HCT116 (cell line): ENCODE data around the gene CXCL5. TPM values are rescaled to one million over a fixed set of nuclear protein-coding genes. Genes with fewer than 3 reads are reported as not detected.

Experiments
- ATAC-seq: fragments of 200-7000 bp; cut with Tn5 transposase; 2 replicates; pipeline ENCODE4 v1.9.1; 2020; ENCODE audit warnings: mild to moderate bottlenecking, moderate library complexity
- BruUV-seq: library from RNA; stranded (reverse); fragments of 400-500 nt; replicated peaks from 2 replicates; lab custom pipeline; 2021; lab: Mats Ljungman, UMichigan
- CTCF ChIA-PET: fragments of 300-600 bp; sonication (Branson Sonifier 250); formaldehyde crosslinking; loops from one replicate; lab custom pipeline; 2021; ENCODE audit warnings: antibody characterized with exemption; lab: Charles Lee
- POLR2A ChIA-PET: fragments of 300-600, 350-600 bp; sonication (Branson Sonifier 250); formaldehyde crosslinking; loops from one replicate; lab custom pipeline; 2021; ENCODE audit warnings: antibody characterized with exemption; lab: Charles Lee
- RAD21 ChIA-PET, 2 experiments: fragments of 300-600 bp; sonication (Branson Sonifier 250); formaldehyde crosslinking; loops; one replicate each; lab custom pipeline; 2023; ENCODE audit warnings: low total read pairs in 2 of 2; ENCODE audit not compliant: uncharacterized antibody in 2 of 2, unreplicated experiment in 2 of 2, low non-redundant PET in 1 of 2; lab: Charles Lee
- DNase-seq: peaks from one replicate; pipeline ENCODE4 v3.0.0-alpha.2; 2010; ENCODE audit warnings: low read depth, low spot score
- H2AFZ ChIP-seq: fragments of 200-600 bp; shearing (Covaris generic), sonication (generic); 2 replicates; pipeline ENCODE4 v1.6.1; 2017; ENCODE audit warnings: low read depth, mixed run types, mixed read lengths, antibody characterized with exemption, low read length; ENCODE audit not compliant: poor library complexity, severe bottlenecking
- H3K27ac ChIP-seq: 2 replicates; pipeline ENCODE4 v1.5.1; 2012; ENCODE audit warnings: low read depth, low read length
- H3K27me3 ChIP-seq: fragments of 200-600 bp; sonication (generic); 2 replicates; pipeline ENCODE4 v1.6.1; 2016; ENCODE audit warnings: mixed run types, low read length, mixed read lengths; ENCODE audit not compliant: insufficient read depth
- H3K36me3 ChIP-seq, 2 experiments: fragments of 200-500 bp in 1 of 2; fragments of 200-600 bp in 1 of 2; sonication (Bioruptor generic) in 1 of 2; sonication (generic) in 1 of 2; 2 replicates each; pipeline versions ENCODE4 v1.5.1 to v1.6.1; 2014 to 2016; ENCODE audit warnings: low read length in 2 of 2, inconsistent platforms in 1 of 2, mixed read lengths in 1 of 2, mixed run types in 1 of 2; ENCODE audit not compliant: insufficient read depth in 2 of 2, control insufficient read depth in 1 of 2
- H3K4me1 ChIP-seq, 2 experiments: fragments of 200-600 bp in 1 of 2; sonication (generic) in 1 of 2; 2 replicates each; pipeline versions ENCODE4 v1.5.1 to v1.6.1; 2012 to 2017; ENCODE audit warnings: low read length in 2 of 2, inconsistent platforms in 1 of 2, mild to moderate bottlenecking in 1 of 2, mixed read lengths in 1 of 2, mixed run types in 1 of 2, moderate library complexity in 1 of 2; ENCODE audit not compliant: insufficient read depth in 2 of 2, control insufficient read depth in 1 of 2
- H3K4me2 ChIP-seq: fragments of 200-600 bp; sonication (generic); 2 replicates; pipeline ENCODE4 v1.6.1; 2017; ENCODE audit warnings: mixed run types, low read length, mixed read lengths
- H3K4me3 ChIP-seq, 2 experiments: fragments of 200-600 bp in 1 of 2; sonication (generic) in 1 of 2; replicated peaks in 1 of 2; 2 replicates each; pipeline ENCODE4 v1.5.1; 2011 to 2016; ENCODE audit warnings: low read length in 2 of 2, control low read depth in 1 of 2, low read depth in 1 of 2, mild to moderate bottlenecking in 1 of 2, mixed read lengths in 1 of 2, mixed run types in 1 of 2
- H3K79me2 ChIP-seq: fragments of 200-600 bp; sonication (generic); 2 replicates; pipeline ENCODE4 v1.6.1; 2017; ENCODE audit warnings: mild to moderate bottlenecking, mixed run types, low read length, moderate library complexity, mixed read lengths; ENCODE audit not compliant: insufficient read depth
- H3K9ac ChIP-seq: fragments of 200-600 bp; sonication (generic); 2 replicates; pipeline ENCODE4 v1.6.1; 2016; ENCODE audit warnings: low read length, mixed read lengths
- H3K9me2 ChIP-seq: fragments of 200-600 bp; sonication (generic), shearing (Covaris generic); 2 replicates; pipeline ENCODE4 v1.6.1; 2017; ENCODE audit warnings: mixed run types, mild to moderate bottlenecking, moderate library complexity; ENCODE audit not compliant: insufficient read depth
- H3K9me3 ChIP-seq, 2 experiments: fragments of 200-500 bp in 1 of 2; fragments of 200-600 bp in 1 of 2; sonication (Bioruptor generic) in 1 of 2; sonication (generic) in 1 of 2; 2 replicates each; pipeline ENCODE4 v1.6.1; 2014 to 2017; ENCODE audit warnings: low read length in 2 of 2, mixed read lengths in 2 of 2, inconsistent platforms in 1 of 2, low read depth in 1 of 2, mild to moderate bottlenecking in 1 of 2, mixed run types in 1 of 2, moderate library complexity in 1 of 2; ENCODE audit not compliant: control insufficient read depth in 1 of 2, insufficient read depth in 1 of 2
- H4K20me1 ChIP-seq: fragments of 200-600 bp; sonication (generic), shearing (Covaris generic); 2 replicates; pipeline ENCODE4 v1.6.1; 2017; ENCODE audit warnings: mixed run types, mild to moderate bottlenecking, moderate library complexity; ENCODE audit not compliant: insufficient read depth
- CBX3 ChIP-seq: IDR thresholded peaks from 2 replicates; pipeline ENCODE4 v1.6.1; 2012; ENCODE audit warnings: low read depth
- EGR1 ChIP-seq: IDR thresholded peaks from 2 replicates; pipeline ENCODE4 v1.6.1; 2012; ENCODE audit warnings: low read depth
- EZH2 ChIP-seq: fragments of 200-600 bp; sonication (generic); IDR thresholded peaks from 2 replicates; pipeline ENCODE4 v1.6.1; 2017; ENCODE audit warnings: antibody characterized with exemption, mixed run types
- EZH2phosphoT487 ChIP-seq: fragments of 200-600 bp; IDR thresholded peaks from 2 replicates; pipeline ENCODE4 v1.6.1; 2018; ENCODE audit warnings: antibody characterized with exemption, borderline replicate concordance
- FOSL1 ChIP-seq: IDR thresholded peaks from 2 replicates; pipeline ENCODE4 v1.6.1; 2012; ENCODE audit warnings: low read depth
- JUND ChIP-seq: IDR thresholded peaks from 2 replicates; pipeline ENCODE4 v1.6.1; 2012
- POLR2A ChIP-seq: IDR thresholded peaks from 2 replicates; pipeline ENCODE4 v1.7.0; 2011; ENCODE audit warnings: borderline replicate concordance; ENCODE audit not compliant: insufficient read depth, insufficient read length; ENCODE audit errors: extremely low read depth
- POLR2AphosphoS5 ChIP-seq: IDR thresholded peaks from 2 replicates; pipeline ENCODE4 v1.6.1; 2011; ENCODE audit warnings: mild to moderate bottlenecking, low read depth, low read length, moderate library complexity
- RAD21 ChIP-seq: IDR thresholded peaks from 2 replicates; pipeline ENCODE4 v1.6.1; 2012; ENCODE audit warnings: low read depth, mild to moderate bottlenecking
- SIN3A ChIP-seq: IDR thresholded peaks from 2 replicates; pipeline ENCODE4 v1.6.1; 2012; ENCODE audit warnings: low read depth
- SP1 ChIP-seq: IDR thresholded peaks from 2 replicates; pipeline ENCODE4 v1.6.1; 2012; ENCODE audit warnings: low read depth
- SRF ChIP-seq: IDR thresholded peaks from 2 replicates; pipeline ENCODE4 v1.6.1; 2012; ENCODE audit warnings: low read depth
- TCF7L2 ChIP-seq: IDR thresholded peaks from 2 replicates; pipeline ENCODE4 v1.7.0; 2011; ENCODE audit warnings: borderline replicate concordance, inconsistent platforms; ENCODE audit not compliant: insufficient read depth, insufficient read length; ENCODE audit errors: extremely low read depth
- YY1 ChIP-seq: IDR thresholded peaks from 2 replicates; pipeline ENCODE4 v1.6.1; 2011; ENCODE audit warnings: low read length, low read depth, moderate library complexity, mild to moderate bottlenecking; ENCODE audit not compliant: insufficient replicate concordance; ENCODE audit errors: extremely low read depth
- ZFX ChIP-seq: fragments of 450-650 bp; IDR thresholded peaks from 2 replicates; pipeline ENCODE4 v1.6.1; 2017
- intact Hi-C: fragments of 100-400 bp; cut with micrococcal nuclease; formaldehyde crosslinking; loops from 2 replicates; pipeline ENCODE4 v1.10.0; 2022
- total RNA-seq: library from RNA; stranded (reverse); gene quantifications from one replicate; pipeline ENCODE4 v1.2.1, GENCODE V29; 2021; ENCODE audit not compliant: unreplicated experiment
- TF ChIP-seq, protein P1 (sequence below): IDR thresholded peaks from 2 replicates; pipeline ENCODE4 v1.6.1; 2012
- TF ChIP-seq, protein P2 (sequence below): IDR thresholded peaks from 2 replicates; pipeline ENCODE4 v1.6.1; 2012; ENCODE audit warnings: low read depth
- TF ChIP-seq, protein P3 (sequence below): IDR thresholded peaks from 2 replicates; pipeline ENCODE4 v1.6.1; 2012
- TF ChIP-seq, protein P4 (sequence below): IDR thresholded peaks from 2 replicates; pipeline ENCODE4 v1.6.1; 2011; ENCODE audit warnings: mild to moderate bottlenecking, low read length, moderate library complexity; ENCODE audit not compliant: insufficient replicate concordance; ENCODE audit errors: extremely low read depth

Gene CXCL5
- total RNA-seq, 1 experiment from 2014 or later = not detected

DNA sequence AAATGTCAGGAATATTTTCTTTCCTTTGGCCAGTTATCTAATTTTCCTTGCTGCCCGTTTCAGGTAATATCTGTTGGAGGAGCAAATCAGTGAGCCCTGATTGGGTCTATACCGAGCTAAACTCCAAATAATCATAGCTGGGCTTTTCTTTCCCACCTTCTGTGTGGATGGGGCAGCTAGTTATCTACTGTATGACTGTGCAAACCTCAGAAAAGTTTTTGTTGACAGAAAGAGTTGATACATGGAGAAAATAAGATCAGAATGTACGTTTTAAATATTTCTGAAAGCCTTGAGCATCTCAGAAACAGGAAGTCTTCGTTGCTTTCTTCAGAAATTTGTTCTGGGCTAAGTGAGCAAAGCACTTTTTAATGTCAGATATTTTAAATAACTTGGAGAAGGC lies 6.2 kb upstream of the CXCL5 start:
- BruUV-seq = no TSS peak
- H3K4me1 ChIP-seq = no peaks in the 10 kb centered on the region
- no peak overlapping the region for H3K4me2 ChIP-seq
- no peak overlapping the region for H3K4me3 ChIP-seq
- H3K79me2 ChIP-seq = no peaks in the 10 kb centered on the region
- H3K9me3 ChIP-seq = no peaks in the 10 kb centered on the region
- H3K27ac ChIP-seq = no peak overlapping the region
- ChIA-PET POLR2A (no interaction called here), CTCF (no interaction called here)
- no peaks in the 10 kb centered on the region for H3K27me3 ChIP-seq
- no peaks in the 10 kb centered on the region for H3K9me2 ChIP-seq
- no peak for TF ChIP-seq SRF
- no peak for TF ChIP-seq TCF7L2
- no peak for TF ChIP-seq SIN3A
- TF ChIP-seq, protein P1, sequence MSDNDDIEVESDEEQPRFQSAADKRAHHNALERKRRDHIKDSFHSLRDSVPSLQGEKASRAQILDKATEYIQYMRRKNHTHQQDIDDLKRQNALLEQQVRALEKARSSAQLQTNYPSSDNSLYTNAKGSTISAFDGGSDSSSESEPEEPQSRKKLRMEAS = no peak
- TF ChIP-seq ZFX = no peak
- TF ChIP-seq EZH2 = no peak
- no peak for TF ChIP-seq FOSL1
- no peak for TF ChIP-seq RAD21
- no peak for TF ChIP-seq CBX3
- TF ChIP-seq, protein P2, sequence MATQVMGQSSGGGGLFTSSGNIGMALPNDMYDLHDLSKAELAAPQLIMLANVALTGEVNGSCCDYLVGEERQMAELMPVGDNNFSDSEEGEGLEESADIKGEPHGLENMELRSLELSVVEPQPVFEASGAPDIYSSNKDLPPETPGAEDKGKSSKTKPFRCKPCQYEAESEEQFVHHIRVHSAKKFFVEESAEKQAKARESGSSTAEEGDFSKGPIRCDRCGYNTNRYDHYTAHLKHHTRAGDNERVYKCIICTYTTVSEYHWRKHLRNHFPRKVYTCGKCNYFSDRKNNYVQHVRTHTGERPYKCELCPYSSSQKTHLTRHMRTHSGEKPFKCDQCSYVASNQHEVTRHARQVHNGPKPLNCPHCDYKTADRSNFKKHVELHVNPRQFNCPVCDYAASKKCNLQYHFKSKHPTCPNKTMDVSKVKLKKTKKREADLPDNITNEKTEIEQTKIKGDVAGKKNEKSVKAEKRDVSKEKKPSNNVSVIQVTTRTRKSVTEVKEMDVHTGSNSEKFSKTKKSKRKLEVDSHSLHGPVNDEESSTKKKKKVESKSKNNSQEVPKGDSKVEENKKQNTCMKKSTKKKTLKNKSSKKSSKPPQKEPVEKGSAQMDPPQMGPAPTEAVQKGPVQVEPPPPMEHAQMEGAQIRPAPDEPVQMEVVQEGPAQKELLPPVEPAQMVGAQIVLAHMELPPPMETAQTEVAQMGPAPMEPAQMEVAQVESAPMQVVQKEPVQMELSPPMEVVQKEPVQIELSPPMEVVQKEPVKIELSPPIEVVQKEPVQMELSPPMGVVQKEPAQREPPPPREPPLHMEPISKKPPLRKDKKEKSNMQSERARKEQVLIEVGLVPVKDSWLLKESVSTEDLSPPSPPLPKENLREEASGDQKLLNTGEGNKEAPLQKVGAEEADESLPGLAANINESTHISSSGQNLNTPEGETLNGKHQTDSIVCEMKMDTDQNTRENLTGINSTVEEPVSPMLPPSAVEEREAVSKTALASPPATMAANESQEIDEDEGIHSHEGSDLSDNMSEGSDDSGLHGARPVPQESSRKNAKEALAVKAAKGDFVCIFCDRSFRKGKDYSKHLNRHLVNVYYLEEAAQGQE = no peak
- TF ChIP-seq YY1 = no peak
- TF ChIP-seq EGR1 = no peak
- TF ChIP-seq, protein P3, sequence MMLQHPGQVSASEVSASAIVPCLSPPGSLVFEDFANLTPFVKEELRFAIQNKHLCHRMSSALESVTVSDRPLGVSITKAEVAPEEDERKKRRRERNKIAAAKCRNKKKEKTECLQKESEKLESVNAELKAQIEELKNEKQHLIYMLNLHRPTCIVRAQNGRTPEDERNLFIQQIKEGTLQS = no peak
- no peak for TF ChIP-seq POLR2AphosphoS5
- TF ChIP-seq JUND = no peak
- TF ChIP-seq EZH2phosphoT487 = no peak
- no peak for TF ChIP-seq POLR2A
- TF ChIP-seq, protein P4, sequence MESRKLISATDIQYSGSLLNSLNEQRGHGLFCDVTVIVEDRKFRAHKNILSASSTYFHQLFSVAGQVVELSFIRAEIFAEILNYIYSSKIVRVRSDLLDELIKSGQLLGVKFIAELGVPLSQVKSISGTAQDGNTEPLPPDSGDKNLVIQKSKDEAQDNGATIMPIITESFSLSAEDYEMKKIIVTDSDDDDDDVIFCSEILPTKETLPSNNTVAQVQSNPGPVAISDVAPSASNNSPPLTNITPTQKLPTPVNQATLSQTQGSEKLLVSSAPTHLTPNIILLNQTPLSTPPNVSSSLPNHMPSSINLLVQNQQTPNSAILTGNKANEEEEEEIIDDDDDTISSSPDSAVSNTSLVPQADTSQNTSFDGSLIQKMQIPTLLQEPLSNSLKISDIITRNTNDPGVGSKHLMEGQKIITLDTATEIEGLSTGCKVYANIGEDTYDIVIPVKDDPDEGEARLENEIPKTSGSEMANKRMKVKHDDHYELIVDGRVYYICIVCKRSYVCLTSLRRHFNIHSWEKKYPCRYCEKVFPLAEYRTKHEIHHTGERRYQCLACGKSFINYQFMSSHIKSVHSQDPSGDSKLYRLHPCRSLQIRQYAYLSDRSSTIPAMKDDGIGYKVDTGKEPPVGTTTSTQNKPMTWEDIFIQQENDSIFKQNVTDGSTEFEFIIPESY = no peak
- no peak for TF ChIP-seq SP1
- TF ChIP-seq, all 23 proteins: peak for 0
- ATAC-seq = no peak
- Histone ChIP-seq H3K9ac (no peak overlapping the region), H3K36me3 (no peaks in the 10 kb centered on the region), H2AFZ (no peak overlapping the region), H4K20me1 (no peaks in the 10 kb centered on the region)
- no peak for DNase-seq
- intact Hi-C loops = no loop called here
- RAD21 ChIA-PET = no interaction called here
